ENCODE results near the gene MINPP1. TPM values are rescaled to one million over a fixed set of nuclear protein-coding genes. Genes with fewer than 3 reads are reported as not detected.
A peak's percentile ranks its signal among the peaks of the same experiment; 100 is the strongest.
"Not testable (repeated sequence)": the region's sequence is repeated elsewhere in the genome, so short reads cannot be mapped to it uniquely, and the experiment has no call there.

Gene MINPP1, protein sequence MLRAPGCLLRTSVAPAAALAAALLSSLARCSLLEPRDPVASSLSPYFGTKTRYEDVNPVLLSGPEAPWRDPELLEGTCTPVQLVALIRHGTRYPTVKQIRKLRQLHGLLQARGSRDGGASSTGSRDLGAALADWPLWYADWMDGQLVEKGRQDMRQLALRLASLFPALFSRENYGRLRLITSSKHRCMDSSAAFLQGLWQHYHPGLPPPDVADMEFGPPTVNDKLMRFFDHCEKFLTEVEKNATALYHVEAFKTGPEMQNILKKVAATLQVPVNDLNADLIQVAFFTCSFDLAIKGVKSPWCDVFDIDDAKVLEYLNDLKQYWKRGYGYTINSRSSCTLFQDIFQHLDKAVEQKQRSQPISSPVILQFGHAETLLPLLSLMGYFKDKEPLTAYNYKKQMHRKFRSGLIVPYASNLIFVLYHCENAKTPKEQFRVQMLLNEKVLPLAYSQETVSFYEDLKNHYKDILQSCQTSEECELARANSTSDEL
- polyA plus RNA-seq (2012; ENCODE audit: insufficient read depth, insufficient read length): 15.8 TPM

DNA sequence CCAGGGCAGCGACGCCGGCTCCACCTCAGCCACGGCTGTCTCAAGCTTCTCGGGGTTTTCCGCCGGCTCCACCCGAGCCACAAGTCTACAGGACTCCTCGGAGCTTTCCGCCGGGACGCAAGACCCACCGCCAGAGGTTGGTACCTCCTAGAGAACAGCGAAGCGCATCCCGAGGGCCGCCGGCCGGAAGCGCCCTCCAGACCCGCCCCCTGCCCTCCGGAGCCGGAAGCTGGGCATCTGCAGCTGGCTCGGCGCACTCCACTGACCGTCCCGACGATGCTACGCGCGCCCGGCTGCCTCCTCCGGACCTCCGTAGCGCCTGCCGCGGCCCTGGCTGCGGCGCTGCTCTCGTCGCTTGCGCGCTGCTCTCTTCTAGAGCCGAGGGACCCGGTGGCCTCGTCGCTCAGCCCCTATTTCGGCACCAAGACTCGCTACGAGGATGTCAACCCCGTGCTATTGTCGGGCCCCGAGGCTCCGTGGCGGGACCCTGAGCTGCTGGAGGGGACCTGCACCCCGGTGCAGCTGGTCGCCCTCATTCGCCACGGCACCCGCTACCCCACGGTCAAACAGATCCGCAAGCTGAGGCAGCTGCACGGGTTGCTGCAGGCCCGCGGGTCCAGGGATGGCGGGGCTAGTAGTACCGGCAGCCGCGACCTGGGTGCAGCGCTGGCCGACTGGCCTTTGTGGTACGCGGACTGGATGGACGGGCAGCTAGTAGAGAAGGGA, at the start of gene MINPP1:
Gene MINPP1, plus strand, starts transcription at position 254 of the 726 bp plus-strand sequence. Its CDS starts 23 bp downstream, at position 277.
- peak within 1 kb of the TSS; percentile 86 for H3K4me3 ChIP-seq (ENCODE audit: low read length)
- peak; percentile 42 for DNase-seq (ENCODE audit: low read depth, low spot score)

DNA sequence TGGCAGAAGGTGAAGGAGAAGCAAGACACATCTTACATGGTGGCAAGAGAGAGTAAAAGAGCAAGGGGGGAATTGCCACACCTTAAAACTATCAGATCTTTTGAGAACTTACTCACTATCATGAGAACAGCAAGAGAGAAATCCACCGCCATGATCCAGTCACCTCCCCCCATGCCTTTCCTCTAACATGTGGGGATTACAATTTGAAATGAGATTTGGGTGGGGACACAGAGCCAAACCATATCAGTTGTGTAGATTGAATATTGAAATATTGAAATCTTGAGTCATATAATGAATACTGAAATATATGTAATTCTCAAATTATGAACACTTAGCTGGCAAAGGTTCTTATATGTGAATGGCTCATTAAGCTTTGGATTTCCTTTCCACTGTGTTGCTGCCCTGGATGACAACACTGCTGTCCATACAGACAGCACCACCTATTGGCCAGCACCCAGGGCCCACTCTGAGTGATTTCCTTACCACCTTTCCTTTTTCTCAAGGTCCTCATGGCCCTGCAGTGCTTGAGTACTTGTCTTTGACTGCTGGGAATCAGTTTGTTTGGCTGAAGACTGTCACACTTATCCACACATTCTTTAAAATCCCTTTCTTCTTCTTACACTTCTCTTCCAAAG, 48.0 kb upstream of the MINPP1 start:
- H3K4me3 ChIP-seq (ENCODE audit: low read length): not testable (repeated sequence)

DNA sequence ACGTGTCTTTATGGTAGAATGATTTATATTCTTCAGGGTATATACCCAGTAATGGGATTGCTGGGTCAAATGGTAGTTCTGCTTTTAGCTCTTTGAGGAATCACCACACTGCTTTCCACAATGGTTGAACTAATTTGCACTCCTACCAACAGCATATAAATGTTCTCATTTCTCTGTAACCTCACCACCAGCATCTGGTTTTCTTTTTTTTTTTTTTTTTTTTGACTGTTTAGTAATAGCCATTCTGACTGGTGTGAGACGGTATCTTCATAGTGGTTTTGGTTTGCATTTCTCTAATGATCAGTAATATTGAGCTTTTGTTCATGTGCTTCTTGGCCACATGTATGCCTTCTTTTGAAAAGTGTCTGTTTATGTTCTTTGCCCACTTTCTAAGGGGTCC, 42.9 kb upstream of the MINPP1 start:
- DNase-seq (ENCODE audit: low read depth, low spot score): not testable (repeated sequence)

More for the DNA sequence above, 48.0 kb upstream of the MINPP1 start:
- not testable (repeated sequence) for DNase-seq (ENCODE audit: low read depth, low spot score)

DNA sequence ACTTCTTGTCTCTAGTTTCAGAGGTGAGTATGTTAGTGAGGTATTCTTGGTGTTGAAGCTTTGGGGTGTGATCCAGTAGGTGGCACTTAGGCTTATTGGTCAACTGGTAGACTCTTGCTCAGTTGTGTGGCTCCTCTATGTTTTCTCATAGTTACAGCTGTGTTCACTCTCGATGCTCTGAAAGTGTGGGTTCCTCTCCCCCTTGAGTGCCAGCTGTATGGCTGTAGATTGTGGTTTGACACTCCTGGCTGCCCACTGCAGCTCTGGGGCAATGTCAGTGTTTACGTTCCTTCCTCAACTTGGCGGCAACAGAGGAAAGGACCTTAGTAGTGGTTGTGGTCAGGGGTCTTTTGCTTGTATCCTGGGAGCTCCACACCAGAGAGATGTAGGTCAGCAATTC, 37.8 kb upstream of the MINPP1 start:
- not testable (repeated sequence) for H3K4me3 ChIP-seq (ENCODE audit: low read length); DNase-seq (ENCODE audit: low read depth, low spot score)

More for the DNA sequence above, 42.9 kb upstream of the MINPP1 start:
- not testable (repeated sequence) for H3K4me3 ChIP-seq (ENCODE audit: low read length)

DNA sequence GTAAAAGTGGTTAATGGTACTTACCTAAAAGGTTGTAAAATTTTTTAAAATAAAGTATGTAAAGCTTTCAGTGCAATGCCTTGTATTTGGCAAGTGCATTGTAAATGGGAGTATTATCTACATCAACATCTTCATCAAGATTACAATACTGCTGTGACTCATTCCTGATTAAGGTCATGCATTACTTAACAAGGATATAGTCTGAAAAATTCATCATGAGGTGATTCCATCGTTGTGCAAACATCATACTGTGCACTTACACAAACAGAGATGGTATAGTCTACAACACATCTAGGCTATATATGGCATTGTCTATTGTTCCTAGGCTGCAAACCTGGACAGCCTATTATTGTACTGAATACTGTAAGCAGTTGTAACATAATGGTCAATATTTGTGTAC, 16.0 kb upstream of the MINPP1 start:
- not testable (repeated sequence) for H3K4me3 ChIP-seq (ENCODE audit: low read length); DNase-seq (ENCODE audit: low read depth, low spot score)

DNA sequence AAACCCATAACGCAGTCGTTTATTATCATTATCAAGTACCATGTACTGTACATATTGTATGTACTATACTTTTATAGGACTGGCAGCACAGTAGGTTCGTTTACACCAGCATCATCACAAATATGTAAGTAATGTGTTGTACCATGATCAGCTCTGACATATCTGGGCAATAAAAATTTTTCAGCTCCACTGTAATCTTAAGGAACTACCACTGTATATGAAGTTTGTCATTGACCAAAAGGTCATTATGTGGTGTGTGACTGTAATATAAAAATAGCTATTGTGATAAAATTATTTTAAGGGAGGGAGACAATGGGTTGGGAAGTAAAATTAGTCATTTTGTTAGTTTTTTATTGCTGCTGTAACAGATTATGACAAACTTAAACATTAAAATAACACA, 14.4 kb upstream of the MINPP1 start:
- DNase-seq (ENCODE audit: low read depth, low spot score); H3K4me3 ChIP-seq (ENCODE audit: low read length): not testable (repeated sequence)

DNA sequence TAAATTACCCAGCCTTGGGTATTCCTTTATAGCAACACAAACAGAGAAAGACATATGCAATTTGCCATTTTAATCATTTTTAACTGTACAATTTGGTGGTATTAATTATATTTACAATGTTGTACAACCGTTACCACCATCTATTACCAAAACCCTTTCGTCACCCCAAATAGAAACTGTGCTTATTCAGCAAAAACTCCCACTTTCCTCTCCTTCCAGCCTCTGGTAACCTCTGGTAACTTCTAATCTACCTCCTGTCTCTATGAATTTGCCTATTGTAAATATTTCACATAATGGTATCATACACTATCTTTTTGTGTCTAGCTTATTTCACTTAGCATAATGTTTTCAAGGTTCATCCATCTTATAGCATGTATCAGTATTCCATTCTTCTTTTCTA, 12.2 kb upstream of the MINPP1 start:
- H3K4me3 ChIP-seq (ENCODE audit: low read length); DNase-seq (ENCODE audit: low read depth, low spot score): not testable (repeated sequence)

DNA sequence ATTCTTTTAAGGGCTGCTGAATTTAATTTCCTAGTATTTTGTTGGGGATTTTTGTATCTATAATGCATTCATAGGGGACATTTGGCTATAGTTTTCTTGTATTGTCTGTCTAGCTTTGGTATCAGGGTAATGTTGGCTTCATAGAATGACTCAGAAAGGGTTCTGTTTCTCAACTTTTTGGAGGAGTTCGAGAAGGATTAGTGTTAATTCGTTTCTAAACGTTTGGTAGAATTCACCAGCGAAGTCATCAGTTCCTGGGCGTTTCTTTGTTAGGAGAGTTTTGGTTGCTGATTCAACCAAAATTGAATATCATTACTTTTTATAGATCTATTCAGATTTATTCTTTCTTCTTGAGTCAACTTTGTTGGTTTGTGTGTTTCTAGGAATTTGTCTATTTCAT, 9.2 kb upstream of the MINPP1 start:
- not testable (repeated sequence) for H3K4me3 ChIP-seq (ENCODE audit: low read length); DNase-seq (ENCODE audit: low read depth, low spot score)

DNA sequence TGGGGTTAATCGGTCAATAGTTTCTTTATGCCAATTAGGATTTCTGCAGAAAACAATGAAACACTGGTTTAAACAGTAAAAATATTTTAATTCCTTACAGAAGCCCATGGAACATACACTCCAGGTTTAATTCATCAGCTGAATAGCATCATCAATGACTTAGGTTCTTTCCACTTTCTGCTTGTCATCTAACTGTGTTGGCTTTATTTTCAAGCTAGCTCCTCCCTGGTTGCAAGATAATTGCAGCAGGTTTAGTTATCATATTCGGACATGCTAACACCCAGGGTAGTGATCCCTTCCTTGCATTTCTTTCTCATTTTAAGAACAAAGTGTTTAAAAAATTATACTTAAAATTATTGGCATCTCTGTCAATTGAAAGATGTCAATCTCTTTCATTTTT, 7.3 kb upstream of the MINPP1 start:
- DNase-seq (ENCODE audit: low read depth, low spot score): not testable (repeated sequence)

DNA sequence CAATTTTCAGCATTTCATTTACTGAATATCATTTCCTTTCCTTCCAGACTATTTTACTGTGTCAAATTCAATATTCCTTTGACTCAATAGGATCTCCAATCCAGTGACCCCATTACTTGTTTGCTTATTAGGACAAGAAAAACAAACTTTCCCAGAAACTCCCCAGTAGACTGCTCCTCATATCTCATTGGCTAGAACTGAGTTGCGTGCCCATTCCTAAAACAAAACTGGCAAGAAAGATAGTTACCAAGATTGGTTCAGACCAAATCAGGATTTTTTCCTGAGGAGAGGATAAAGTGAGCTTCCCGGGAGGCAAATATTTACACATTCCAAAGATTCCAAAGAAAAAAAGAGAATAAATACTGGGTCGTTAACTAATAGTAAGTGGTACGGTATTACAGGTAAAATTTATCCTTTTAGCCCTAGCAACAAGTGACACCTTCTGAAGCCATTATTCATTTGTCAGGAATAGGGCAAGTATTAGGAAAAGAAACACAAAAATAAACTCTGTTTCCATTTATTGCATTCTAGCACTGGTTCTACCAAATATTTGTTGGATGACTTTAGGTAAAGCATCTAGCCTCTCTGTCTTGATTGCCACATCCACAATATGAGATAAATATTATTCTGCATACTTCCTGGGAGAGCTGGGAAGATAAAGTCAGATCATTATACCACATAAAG, 6.4 kb upstream of the MINPP1 start:
- not testable (repeated sequence) for DNase-seq (ENCODE audit: low read depth, low spot score); H3K4me3 ChIP-seq (ENCODE audit: low read length)

More for the DNA sequence above, 7.3 kb upstream of the MINPP1 start:
- H3K4me3 ChIP-seq (ENCODE audit: low read length): not testable (repeated sequence)

DNA sequence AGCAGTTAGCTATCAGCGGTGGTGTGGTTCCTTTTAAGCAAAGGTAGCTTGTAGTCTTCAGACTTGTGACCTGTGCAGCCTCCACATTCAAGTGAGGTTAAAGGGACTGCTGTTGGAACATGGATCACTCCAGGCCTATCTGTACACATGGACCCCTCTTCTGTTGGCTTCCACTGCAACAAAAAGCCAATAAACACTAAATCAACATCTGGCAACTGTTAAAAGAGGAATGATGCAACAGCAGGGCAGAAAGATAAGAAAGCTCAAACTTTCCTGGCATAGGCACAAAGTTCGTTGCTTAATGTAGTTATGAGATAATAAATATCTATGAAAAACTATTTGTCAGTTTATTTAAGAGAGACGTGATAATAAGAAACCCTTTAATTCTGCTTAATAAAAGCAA, 4.0 kb upstream of the MINPP1 start:
- H3K4me3 ChIP-seq (ENCODE audit: low read length): no peak overlapping the region
- no peak for DNase-seq (ENCODE audit: low read depth, low spot score)

DNA sequence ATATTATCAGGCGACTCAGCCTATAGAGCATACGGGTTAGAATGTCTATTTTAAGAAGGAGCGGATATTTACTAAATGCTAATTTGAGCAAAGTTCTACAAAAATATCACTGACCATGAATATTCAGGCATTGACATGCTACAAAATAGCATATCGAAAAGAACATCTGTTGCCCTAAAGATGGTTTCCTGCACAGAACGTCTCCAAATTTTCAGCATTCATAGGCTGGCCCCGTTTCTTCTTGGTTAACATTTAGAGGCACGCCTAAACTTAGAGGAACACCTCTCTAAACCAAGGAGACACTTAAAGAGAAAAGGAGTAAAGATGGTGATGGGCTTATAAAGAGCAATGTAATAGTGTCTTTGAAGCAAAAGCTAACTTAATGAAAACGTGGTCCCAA, 1.3 kb upstream of the MINPP1 start:
- no peak for DNase-seq (ENCODE audit: low read depth, low spot score)
- no peak overlapping the region for H3K4me3 ChIP-seq (ENCODE audit: low read length)

DNA sequence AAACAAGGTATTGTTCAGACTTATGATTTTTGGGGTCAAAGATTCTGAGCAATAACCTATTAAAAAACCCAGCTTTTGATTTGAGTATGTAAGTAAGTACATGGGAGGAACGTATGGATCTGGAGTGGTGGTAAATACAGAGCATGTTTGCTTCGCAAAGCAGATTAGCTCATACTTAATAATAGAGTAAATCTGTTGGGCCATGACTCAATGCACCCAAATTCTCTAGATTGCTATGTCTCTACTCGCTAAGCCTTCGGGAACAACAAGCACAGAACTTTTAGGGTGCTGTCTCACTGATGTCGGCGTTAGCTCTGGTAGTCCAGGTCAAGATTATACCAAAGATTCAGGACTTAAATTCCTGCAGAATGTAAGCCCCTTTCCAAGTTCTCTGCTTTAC, 807 bp upstream of the MINPP1 start:
- H3K4me3 ChIP-seq (ENCODE audit: low read length): peak overlapping the region; percentile 86
- DNase-seq (ENCODE audit: low read depth, low spot score): no peak

DNA sequence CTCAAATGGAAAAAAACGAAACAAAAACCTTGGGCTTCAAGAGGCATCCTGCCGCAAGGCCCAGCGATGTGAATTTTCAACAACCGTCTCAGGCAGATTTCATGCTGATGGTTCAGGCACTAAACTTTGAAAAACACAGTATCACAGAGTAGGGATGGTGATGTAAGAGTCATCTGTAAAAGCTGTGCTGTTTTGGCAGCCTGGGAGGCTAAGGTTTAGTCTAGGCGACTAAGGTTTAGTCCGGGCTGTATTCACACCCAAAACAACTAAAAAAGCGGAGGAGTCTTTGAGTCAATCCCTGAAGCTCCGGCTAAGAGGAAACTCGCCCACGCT, 420 bp upstream of the MINPP1 start:
- H3K4me3 ChIP-seq (ENCODE audit: low read length): peak overlapping the region; percentile 86
- DNase-seq (ENCODE audit: low read depth, low spot score): no peak

DNA sequence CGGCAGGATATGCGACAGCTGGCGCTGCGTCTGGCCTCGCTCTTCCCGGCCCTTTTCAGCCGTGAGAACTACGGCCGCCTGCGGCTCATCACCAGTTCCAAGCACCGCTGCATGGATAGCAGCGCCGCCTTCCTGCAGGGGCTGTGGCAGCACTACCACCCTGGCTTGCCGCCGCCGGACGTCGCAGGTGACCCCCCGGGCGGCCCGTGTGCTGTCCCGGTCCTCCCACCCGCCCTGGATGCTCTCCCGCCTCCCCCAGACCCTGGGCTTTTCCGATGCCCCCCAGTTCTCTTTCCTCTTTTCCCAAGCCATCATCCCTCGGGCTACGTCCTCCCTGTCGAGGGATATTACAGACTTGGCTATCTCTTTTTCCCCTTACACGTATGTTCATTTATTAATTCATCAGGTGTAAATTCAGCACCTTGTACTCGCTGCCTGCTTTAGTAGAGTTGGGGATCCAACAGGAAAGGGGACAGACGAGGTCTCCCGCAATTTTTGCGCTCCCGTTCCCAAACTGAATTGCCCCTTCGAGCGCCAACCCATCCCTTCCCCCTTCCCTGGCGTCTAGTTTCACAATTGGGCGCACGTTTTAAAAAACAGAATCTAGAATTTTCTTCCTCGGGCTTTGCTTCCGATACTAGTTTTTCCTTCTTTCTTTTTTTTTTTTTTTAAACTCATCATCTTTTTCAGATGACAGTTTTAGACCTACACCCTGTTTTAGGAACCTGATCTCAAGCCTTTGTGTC, 846 bp downstream of the MINPP1 start:
- H3K4me3 ChIP-seq (ENCODE audit: low read length): peak overlapping the region; percentile 86
- DNase-seq (ENCODE audit: low read depth, low spot score): no peak

DNA sequence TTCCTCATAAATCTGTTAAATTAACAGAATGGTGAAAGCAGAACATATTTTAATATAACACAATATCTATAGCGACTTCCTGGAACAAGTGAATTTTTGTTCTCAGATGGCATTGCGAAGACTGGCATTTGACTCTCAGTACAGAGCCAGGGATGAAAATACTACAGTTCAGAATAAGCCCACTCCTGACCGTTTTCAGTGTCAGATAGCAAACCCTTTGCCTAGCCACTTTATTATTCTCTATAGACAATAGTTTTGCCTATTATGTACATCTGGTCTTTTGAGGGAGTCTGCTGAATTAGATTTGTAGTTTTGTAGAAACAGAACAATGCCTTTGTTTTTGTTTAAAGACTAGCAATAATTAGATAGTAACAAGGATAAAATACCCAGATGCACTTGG, 2.3 kb downstream of the MINPP1 start:
- no peak overlapping the region for H3K4me3 ChIP-seq (ENCODE audit: low read length)
- no peak for DNase-seq (ENCODE audit: low read depth, low spot score)

DNA sequence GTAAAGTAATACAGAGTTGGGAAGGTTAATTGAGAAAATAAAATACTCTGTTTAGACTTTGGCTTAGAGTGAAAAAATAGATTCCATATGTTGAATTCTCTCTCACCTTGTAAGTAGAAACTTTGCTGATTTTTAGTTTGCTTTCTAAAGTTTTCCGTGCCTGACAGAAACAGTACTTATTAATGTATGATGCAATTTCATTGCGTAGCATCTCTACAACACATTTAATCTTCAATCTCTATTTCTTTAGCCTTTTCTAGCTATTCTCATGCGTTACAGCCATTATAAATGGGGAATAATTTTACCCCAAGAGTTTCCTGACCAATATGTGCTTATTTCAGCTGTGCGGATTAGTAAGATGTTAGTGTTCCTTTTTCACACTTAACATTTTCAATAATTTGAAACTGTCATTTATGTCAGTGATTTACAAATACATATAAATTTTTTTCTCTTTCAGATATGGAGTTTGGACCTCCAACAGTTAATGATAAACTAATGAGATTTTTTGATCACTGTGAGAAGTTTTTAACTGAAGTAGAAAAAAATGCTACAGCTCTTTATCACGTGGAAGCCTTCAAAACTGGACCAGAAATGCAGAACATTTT, 3.3 kb downstream of the MINPP1 start:
- no peak overlapping the region for H3K4me3 ChIP-seq (ENCODE audit: low read length)
- no peak for DNase-seq (ENCODE audit: low read depth, low spot score)

DNA sequence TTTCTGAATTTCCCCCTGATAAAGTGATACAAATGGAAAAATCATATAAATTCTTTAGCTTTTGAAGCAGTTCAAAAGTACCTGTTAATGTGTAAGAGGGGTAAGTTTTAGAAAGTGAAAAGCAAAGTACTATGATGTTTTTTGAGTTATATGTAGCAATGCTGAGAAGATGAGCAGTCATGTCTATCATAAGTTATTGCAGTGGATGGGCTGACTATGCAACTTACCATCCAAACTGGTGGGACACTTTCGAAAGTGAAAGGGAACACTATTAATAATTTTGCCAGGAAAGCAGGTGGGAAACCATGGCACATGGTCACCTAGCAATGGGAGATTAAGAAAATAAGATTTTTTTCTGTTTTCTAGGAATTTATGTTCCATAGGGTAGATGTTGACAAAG, 4.1 kb downstream of the MINPP1 start:
- no peak for DNase-seq (ENCODE audit: low read depth, low spot score)
- H3K4me3 ChIP-seq (ENCODE audit: low read length): no peak overlapping the region

Measured in Jurkat, Clone E6-1 (cell line).